Mucosa of stomach (tissue), 1 donor: Measurements from ENCODE around the gene SYNE3.
A peak's percentile ranks its signal among the peaks of the same experiment; 100 is the strongest.
"Not testable (repeated sequence)": the region's sequence is repeated elsewhere in the genome, so short reads cannot be mapped to it uniquely, and the experiment has no call there.

Experiments used
- H3K27me3 ChIP-seq: one replicate; pipeline ENCODE4 v1.7.0; 2013; ENCODE audit warnings: mild to moderate bottlenecking, low read length; ENCODE audit not compliant: control insufficient read depth, insufficient read depth
- H3K36me3 ChIP-seq: one replicate; pipeline ENCODE4 v1.7.0; 2013; ENCODE audit warnings: low read length; ENCODE audit not compliant: control insufficient read depth, insufficient read depth
- H3K4me1 ChIP-seq: one replicate; pipeline ENCODE4 v1.7.0; 2013; ENCODE audit warnings: mild to moderate bottlenecking, low read length; ENCODE audit not compliant: control insufficient read depth, insufficient read depth
- H3K4me3 ChIP-seq: one replicate; pipeline ENCODE4 v1.7.0; 2013; ENCODE audit warnings: low read length
- H3K9ac ChIP-seq: one replicate; pipeline ENCODE4 v1.7.0; 2013; ENCODE audit warnings: mild to moderate bottlenecking, low read length, moderate library complexity
- H3K9me3 ChIP-seq: one replicate; pipeline ENCODE4 v1.7.0; 2013; ENCODE audit warnings: mild to moderate bottlenecking, low read length, moderate library complexity; ENCODE audit not compliant: control insufficient read depth
- donor health status: Pancreatic carcinoma.

The SYNE3 gene

GRCh38 chr14:95521001-95521400, 4.6 kb upstream of the SYNE3 start:
- Histone ChIP-seq H3K27me3 (no peaks in the 10 kb centered on the region), H3K4me1 (peaks cover 40% of the 10 kb centered on the region)

DNA sequence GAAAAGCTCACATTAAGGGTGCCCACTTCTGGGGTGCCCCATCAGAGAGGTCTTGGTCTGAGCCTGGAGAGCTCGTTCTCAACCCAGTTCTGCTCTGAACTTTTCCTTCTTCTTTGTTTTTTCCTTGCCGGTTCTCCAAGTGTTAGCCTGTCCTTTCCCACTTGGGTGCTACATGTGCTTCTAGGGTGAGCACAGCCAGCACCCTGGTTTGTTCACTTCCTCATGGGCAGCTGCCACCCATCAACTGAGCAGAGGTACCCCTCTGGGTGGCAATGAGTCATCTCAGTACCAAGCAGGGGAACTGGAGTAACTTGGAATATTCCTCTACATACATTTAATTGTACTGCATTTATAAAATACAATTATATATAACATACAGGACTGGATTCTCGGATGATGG, 3.9 kb upstream of the SYNE3 start:
- peaks cover 46% of the 10 kb centered on the region for H3K4me1 ChIP-seq
- no peak overlapping the region for H3K9ac ChIP-seq
- no peaks in the 10 kb centered on the region for H3K36me3 ChIP-seq
- no peaks in the 10 kb centered on the region for H3K9me3 ChIP-seq
- H3K27me3 ChIP-seq = peaks cover 5% of the 10 kb centered on the region
- H3K4me3 ChIP-seq = no peak overlapping the region

More at GRCh38 chr14:95521001-95521400, 4.6 kb upstream of the SYNE3 start:
- H3K9ac ChIP-seq = no peak overlapping the region
- no peaks in the 10 kb centered on the region for H3K9me3 ChIP-seq
- no peak overlapping the region for H3K4me3 ChIP-seq
- H3K36me3 ChIP-seq = no peaks in the 10 kb centered on the region

DNA sequence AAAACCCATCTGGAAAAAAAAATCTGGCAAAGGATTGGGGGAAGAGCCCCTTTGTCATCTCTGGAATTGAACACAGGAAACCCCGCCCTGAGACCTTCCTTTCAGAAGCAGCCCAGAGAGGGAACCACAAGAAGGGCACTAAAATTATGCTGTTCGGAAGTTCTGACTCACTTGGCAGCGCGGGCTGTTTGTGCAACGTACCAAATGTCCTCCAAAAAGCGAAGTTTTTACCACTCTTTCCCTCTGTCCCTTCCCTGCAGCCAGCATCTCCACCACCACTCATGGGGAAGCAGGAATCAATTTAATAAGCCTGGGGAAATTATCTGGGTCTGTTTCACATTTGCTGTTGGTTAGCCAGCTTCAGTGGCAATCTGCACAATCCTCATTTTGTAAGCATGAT, 3.2 kb upstream of the SYNE3 start:
- Histone ChIP-seq H3K9me3 (no peaks in the 10 kb centered on the region), H3K27me3 (peaks cover 8% of the 10 kb centered on the region), H3K4me3 (no peak overlapping the region), H3K9ac (no peak overlapping the region), H3K4me1 (peaks cover 51% of the 10 kb centered on the region), H3K36me3 (no peaks in the 10 kb centered on the region)

DNA sequence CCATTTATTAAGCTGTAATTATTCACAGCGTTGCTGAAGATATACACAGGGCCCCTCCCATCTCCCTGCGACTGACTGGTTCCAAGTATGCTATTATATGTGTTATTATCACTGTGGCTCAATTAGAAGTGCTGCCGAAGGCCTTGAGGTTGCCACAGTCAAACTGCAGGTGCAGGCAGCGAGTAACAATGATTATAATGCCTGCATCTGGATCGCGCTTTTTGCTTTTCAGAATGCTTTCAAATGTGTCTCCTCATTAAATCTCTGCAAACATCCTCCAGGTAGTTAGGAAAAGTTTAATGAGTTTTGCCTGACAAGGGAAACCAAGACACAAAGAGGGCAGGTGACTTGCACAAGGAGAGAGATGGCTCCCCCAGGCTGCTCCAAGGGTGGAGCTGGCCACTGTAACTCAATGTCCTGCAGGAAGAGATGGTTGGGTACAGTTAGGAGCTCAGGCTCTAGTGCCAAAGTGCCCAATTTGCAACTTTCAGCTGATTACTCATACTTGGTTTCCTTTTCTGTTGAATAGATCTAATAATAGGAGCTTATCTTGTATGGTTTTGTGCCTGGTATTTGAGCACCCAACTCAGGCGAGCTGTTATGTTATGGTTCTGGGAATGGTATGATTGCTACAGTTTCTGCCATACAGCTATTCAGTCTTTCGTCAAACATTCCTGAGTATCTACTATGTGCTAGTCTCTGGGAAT, 1.7 kb upstream of the SYNE3 start:
- no peak overlapping the region for H3K4me3 ChIP-seq
- no peak overlapping the region for H3K9ac ChIP-seq
- H3K27me3 ChIP-seq = peaks cover 8% of the 10 kb centered on the region
- no peaks in the 10 kb centered on the region for H3K9me3 ChIP-seq
- H3K4me1 ChIP-seq = peaks cover 40% of the 10 kb centered on the region
- H3K36me3 ChIP-seq = no peaks in the 10 kb centered on the region

GRCh38 chr14:95515596-95516552, 576 bp downstream of the SYNE3 start:
- Histone ChIP-seq H3K9ac (peak overlapping the region; percentile 57), H3K27me3 (peaks cover 8% of the 10 kb centered on the region), H3K36me3 (no peaks in the 10 kb centered on the region), H3K9me3 (no peaks in the 10 kb centered on the region), H3K4me1 (peaks cover 37% of the 10 kb centered on the region), H3K4me3 (peak overlapping the region; percentile 38)

- Histone ChIP-seq H3K36me3 (no peaks in the 10 kb centered on the region), H3K4me3 (peak overlapping the region; percentile 38), H3K4me1 (peaks cover 37% of the 10 kb centered on the region), H3K9ac (no peak overlapping the region), H3K9me3 (no peaks in the 10 kb centered on the region), H3K27me3 (peaks cover 8% of the 10 kb centered on the region)
Observed at GRCh38 chr14:95515080-95515489, 1.4 kb downstream of the SYNE3 start.

- H3K9me3 ChIP-seq = no peaks in the 10 kb centered on the region
- H3K27me3 ChIP-seq = peaks cover 8% of the 10 kb centered on the region
- H3K4me1 ChIP-seq = peaks cover 37% of the 10 kb centered on the region
- no peak overlapping the region for H3K4me3 ChIP-seq
- no peak overlapping the region for H3K9ac ChIP-seq
- no peaks in the 10 kb centered on the region for H3K36me3 ChIP-seq
Observed at GRCh38 chr14:95514131-95515079, 2.0 kb downstream of the SYNE3 start.

DNA sequence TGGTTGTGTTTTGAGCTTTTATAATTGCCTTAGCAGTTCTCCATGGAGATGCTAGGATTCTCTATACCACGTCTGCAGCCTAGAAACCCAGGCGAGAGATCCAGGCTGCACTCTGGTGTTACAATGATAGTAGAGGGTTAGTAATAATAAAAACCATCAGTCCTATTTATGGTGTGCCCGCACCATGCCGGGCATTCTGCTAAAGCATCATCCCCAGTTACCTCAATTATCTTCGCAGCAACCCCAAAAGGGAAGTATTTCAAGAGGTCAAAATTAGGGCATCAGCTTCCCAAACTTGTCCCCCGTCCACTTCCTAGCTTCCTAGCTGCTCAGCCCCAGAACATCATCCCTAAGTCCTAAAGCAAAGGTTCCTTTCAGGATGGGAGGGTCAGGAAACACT, 3.2 kb downstream of the SYNE3 start:
- no peaks in the 10 kb centered on the region for H3K36me3 ChIP-seq
- no peak overlapping the region for H3K4me3 ChIP-seq
- no peak overlapping the region for H3K9ac ChIP-seq
- peaks cover 8% of the 10 kb centered on the region for H3K27me3 ChIP-seq
- H3K4me1 ChIP-seq = peaks cover 32% of the 10 kb centered on the region
- H3K9me3 ChIP-seq = no peaks in the 10 kb centered on the region

- Histone ChIP-seq H3K4me1 (peaks cover 29% of the 10 kb centered on the region), H3K27me3 (peaks cover 8% of the 10 kb centered on the region), H3K36me3 (no peaks in the 10 kb centered on the region), H3K9me3 (no peaks in the 10 kb centered on the region), H3K9ac (no peak overlapping the region), H3K4me3 (no peak overlapping the region)
Observed at GRCh38 chr14:95511687-95512086, 4.8 kb downstream of the SYNE3 start.

DNA sequence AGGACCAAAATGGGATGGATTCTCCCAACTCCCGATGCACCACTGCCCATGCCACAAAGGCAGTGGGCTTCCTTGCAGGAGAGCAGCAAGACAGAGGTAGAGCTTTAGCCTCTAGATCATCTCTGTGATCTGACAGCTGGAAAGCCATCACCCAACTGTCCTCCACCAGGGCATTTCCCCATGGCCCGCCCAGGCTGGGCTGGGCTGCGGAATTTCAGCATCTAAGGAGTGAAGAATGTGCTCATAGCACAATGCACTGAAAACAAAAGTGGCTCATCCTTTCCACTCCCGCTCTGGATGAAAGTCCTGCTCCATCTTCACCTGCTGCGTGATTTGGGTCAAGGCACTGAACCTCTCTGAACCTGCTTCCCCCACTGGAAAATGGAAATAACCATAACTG, 5.6 kb downstream of the SYNE3 start:
- Histone ChIP-seq H3K36me3 (no peaks in the 10 kb centered on the region), H3K9ac (no peak overlapping the region), H3K4me3 (no peak overlapping the region), H3K4me1 (peaks cover 28% of the 10 kb centered on the region), H3K9me3 (no peaks in the 10 kb centered on the region), H3K27me3 (peaks cover 8% of the 10 kb centered on the region)

- not testable (repeated sequence) for H3K27me3 ChIP-seq, H3K36me3 ChIP-seq, H3K9me3 ChIP-seq, H3K9ac ChIP-seq, H3K4me3 ChIP-seq
- peaks cover 23% of the 10 kb centered on the region for H3K4me1 ChIP-seq
Observed at GRCh38 chr14:95510344-95510743, 6.1 kb downstream of the SYNE3 start.
